Measurements from ENCODE around the gene STAB2.

- TF ChIP-seq, protein P1, sequence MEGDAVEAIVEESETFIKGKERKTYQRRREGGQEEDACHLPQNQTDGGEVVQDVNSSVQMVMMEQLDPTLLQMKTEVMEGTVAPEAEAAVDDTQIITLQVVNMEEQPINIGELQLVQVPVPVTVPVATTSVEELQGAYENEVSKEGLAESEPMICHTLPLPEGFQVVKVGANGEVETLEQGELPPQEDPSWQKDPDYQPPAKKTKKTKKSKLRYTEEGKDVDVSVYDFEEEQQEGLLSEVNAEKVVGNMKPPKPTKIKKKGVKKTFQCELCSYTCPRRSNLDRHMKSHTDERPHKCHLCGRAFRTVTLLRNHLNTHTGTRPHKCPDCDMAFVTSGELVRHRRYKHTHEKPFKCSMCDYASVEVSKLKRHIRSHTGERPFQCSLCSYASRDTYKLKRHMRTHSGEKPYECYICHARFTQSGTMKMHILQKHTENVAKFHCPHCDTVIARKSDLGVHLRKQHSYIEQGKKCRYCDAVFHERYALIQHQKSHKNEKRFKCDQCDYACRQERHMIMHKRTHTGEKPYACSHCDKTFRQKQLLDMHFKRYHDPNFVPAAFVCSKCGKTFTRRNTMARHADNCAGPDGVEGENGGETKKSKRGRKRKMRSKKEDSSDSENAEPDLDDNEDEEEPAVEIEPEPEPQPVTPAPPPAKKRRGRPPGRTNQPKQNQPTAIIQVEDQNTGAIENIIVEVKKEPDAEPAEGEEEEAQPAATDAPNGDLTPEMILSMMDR (IDR thresholded peaks at IDR 0.05) = no peak
- TF ChIP-seq POLR2A (IDR thresholded peaks at IDR 0.05) = no peak
Observed at GRCh38 chr12:103698752-103699560, 111.9 kb downstream of the STAB2 start.

Measured in right lobe of liver (tissue), 4 donors.